Uterus (tissue), 2 donors: Measurements from ENCODE around the gene TTC6.

Source experiments
- POLR2A ChIP-seq, 2 donors: fragments of 450-650 bp; IDR thresholded peaks; one replicate each; pipeline ENCODE4 v1.6.1; 2016; ENCODE audit warnings: antibody characterized with exemption in 2 of 2, mild to moderate bottlenecking in 1 of 2, moderate library complexity in 1 of 2
- TF ChIP-seq, protein P1 (sequence below), 4 experiments: fragments of 200-600 bp in 2 of 4; fragments of 450-650 bp in 2 of 4; sonication (generic) in 2 of 4; IDR thresholded peaks; one replicate each; pipeline ENCODE4 v1.5.1; 2016 to 2019; ENCODE audit warnings: antibody characterized with exemption in 4 of 4, mild to moderate bottlenecking in 2 of 4, moderate library complexity in 1 of 4

DNA sequence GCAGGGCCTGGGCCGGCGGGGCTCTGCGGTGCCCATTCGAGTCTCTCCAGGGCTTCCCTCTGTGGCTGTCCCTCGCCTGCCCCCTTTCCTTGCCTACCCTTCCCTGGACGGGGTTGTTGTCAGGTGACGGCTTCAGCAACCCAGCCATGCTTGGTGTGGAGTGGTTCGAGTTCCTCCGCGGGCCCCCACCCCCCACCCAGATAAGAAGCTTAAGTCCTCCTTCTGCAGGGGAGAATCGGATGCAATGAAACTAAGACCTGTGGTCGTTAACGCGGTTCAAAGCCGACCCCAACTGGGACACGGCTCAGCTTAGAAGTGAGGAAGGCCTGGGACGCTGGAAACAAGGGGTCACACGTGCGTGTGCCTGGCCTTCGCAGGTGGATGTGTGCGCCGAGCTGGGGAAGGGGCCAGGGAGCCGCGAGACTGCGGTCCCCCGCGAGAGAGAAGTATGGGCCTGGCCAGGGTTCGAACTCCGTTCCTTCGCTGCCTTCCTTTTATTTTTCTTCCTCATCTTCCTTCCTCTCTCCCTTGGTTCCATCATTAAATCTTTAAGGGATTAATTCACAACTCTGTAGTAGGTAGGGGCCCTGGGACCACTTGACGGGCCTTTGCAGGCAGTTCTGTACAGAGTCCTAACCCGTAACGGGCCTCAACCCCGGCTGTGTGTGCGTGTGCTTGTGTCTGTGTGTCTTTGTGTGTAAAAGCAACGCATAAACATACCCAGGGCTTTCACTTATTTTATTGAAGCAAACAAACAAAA lies 3.5 kb downstream of the TTC6 start:
- TF ChIP-seq POLR2A (IDR thresholded peaks at IDR 0.05): no peak
- TF ChIP-seq, protein P1, sequence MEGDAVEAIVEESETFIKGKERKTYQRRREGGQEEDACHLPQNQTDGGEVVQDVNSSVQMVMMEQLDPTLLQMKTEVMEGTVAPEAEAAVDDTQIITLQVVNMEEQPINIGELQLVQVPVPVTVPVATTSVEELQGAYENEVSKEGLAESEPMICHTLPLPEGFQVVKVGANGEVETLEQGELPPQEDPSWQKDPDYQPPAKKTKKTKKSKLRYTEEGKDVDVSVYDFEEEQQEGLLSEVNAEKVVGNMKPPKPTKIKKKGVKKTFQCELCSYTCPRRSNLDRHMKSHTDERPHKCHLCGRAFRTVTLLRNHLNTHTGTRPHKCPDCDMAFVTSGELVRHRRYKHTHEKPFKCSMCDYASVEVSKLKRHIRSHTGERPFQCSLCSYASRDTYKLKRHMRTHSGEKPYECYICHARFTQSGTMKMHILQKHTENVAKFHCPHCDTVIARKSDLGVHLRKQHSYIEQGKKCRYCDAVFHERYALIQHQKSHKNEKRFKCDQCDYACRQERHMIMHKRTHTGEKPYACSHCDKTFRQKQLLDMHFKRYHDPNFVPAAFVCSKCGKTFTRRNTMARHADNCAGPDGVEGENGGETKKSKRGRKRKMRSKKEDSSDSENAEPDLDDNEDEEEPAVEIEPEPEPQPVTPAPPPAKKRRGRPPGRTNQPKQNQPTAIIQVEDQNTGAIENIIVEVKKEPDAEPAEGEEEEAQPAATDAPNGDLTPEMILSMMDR (IDR thresholded peaks at IDR 0.05): no peak
